Thyroid gland (tissue), 4 donors: ENCODE data around the gene TMEM131L. TPM values are rescaled to one million over a fixed set of nuclear protein-coding genes. Genes with fewer than 3 reads are reported as not detected.

Experiments
- DNase-seq, 2 donors: peaks; one replicate each; pipeline ENCODE4 v3.0.0-alpha.2; 2019
- H3K27ac ChIP-seq, 3 donors: fragments of 200-600 bp; sonication (generic); 1 replicate in 2 of 3; 2 replicates in 1 of 3; pipeline ENCODE4 v1.5.1; 2016 to 2019; ENCODE audit warnings: mild to moderate bottlenecking in 1 of 3, moderate library complexity in 1 of 3
- H3K27me3 ChIP-seq: fragments of 200-600 bp; sonication (generic); one replicate; pipeline ENCODE4 v1.5.1; 2019
- H3K36me3 ChIP-seq, 2 donors: fragments of 200-600 bp; sonication (generic); one replicate each; pipeline ENCODE4 v1.5.1; 2016 to 2019
- H3K4me1 ChIP-seq, 2 donors: fragments of 200-600 bp; sonication (generic); one replicate each; pipeline ENCODE4 v1.5.1; 2017 to 2019
- H3K4me3 ChIP-seq, 3 donors: fragments of 200-600 bp; sonication (generic); replicated peaks in 1 of 3; 1 replicate in 2 of 3; 2 replicates in 1 of 3; pipeline ENCODE4 v1.5.1; 2016; ENCODE audit warnings: mild to moderate bottlenecking in 1 of 3
- H3K9me3 ChIP-seq: fragments of 200-600 bp; sonication (generic); one replicate; pipeline ENCODE4 v1.5.1; 2017
- CTCF ChIP-seq, 6 experiments: fragments of 200-600 bp in 3 of 6; fragments of 450-650 bp in 3 of 6; sonication (generic) in 3 of 6; IDR thresholded peaks; one replicate each; pipeline ENCODE4 v1.5.1; 2016 to 2019; ENCODE audit warnings: antibody characterized with exemption in 6 of 6, mild to moderate bottlenecking in 2 of 6, inconsistent platforms in 1 of 6, moderate library complexity in 1 of 6
- POLR2A ChIP-seq, 2 donors: fragments of 450-650 bp; IDR thresholded peaks; one replicate each; pipeline ENCODE4 v1.6.1; 2017; ENCODE audit warnings: antibody characterized with exemption in 2 of 2, mild to moderate bottlenecking in 2 of 2, moderate library complexity in 1 of 2
- WGBS, 2 donors: methylation state at CpG; one replicate each; pipeline ENCODE4 v1.1.5; 2017; 5-methylcytosine and 5-hydroxymethylcytosine counted together
- intact Hi-C: fragments of 100-400 bp; cut with DNase I; formaldehyde crosslinking; loops from one replicate; pipeline ENCODE4 v1.15.1; 2023
- total RNA-seq, 4 donors: library from RNA; depleted of rRNA; stranded (reverse); fragments of >200 nt; gene quantifications; one replicate each; pipeline ENCODE4 v1.2.3, GENCODE V29; 2016

The TMEM131L gene
- total RNA-seq, 4 donors from 2014 or later, result 11.1 to 17.9 (median 16.4) TPM

GRCh38 chr4:153527690-153528089 lies 61.5 kb downstream of the TMEM131L start:
- peaks cover 7 to 20% of the 10 kb centered on the region in 2 donors for H3K4me1 ChIP-seq

GRCh38 chr4:153528705-153529485 lies 62.7 kb downstream of the TMEM131L start:
- peaks cover 7 to 20% of the 10 kb centered on the region in 2 donors for H3K4me1 ChIP-seq
- intact Hi-C loops, result no loop called here
- no peaks in the 10 kb centered on the region for H3K27me3 ChIP-seq
- H3K9me3 ChIP-seq, result no peaks in the 10 kb centered on the region
- H3K4me3 ChIP-seq, result no peak overlapping the region
- TF ChIP-seq CTCF (IDR thresholded peaks at IDR 0.05) (no peak), POLR2A (IDR thresholded peaks at IDR 0.05) (no peak)
- no peak overlapping the region for H3K27ac ChIP-seq
- H3K36me3 ChIP-seq, result no peaks in the 10 kb centered on the region
- 89 to 91% methylated on average over 6 of the region's 6 CpGs for WGBS, 2 donors
- DNase-seq, result no peak

More at GRCh38 chr4:153527690-153528089, 61.5 kb downstream of the TMEM131L start:
- no peak overlapping the region for H3K4me3 ChIP-seq
- H3K9me3 ChIP-seq, result no peaks in the 10 kb centered on the region
- no peaks in the 10 kb centered on the region for H3K27me3 ChIP-seq
- no peak overlapping the region for H3K27ac ChIP-seq
- intact Hi-C loops, result no loop called here
- no peak for DNase-seq
- TF ChIP-seq CTCF (IDR thresholded peaks at IDR 0.05) (no peak), POLR2A (IDR thresholded peaks at IDR 0.05) (no peak)
- no peaks in the 10 kb centered on the region for H3K36me3 ChIP-seq
- WGBS, 2 donors, result 93 to 96% methylated on average over 11 of the region's 11 CpGs

- Histone ChIP-seq H3K9me3 (no peaks in the 10 kb centered on the region), H3K4me3 (no peak overlapping the region), H3K27ac (no peak overlapping the region), H3K4me1 (peaks cover 7 to 20% of the 10 kb centered on the region in 2 donors), H3K27me3 (no peaks in the 10 kb centered on the region), H3K36me3 (no peaks in the 10 kb centered on the region)
- no peak for DNase-seq
- 95 to 96% methylated on average over 3 of the region's 3 CpGs for WGBS, 2 donors
- TF ChIP-seq CTCF (IDR thresholded peaks at IDR 0.05), result no peak
- no peak for TF ChIP-seq POLR2A (IDR thresholded peaks at IDR 0.05)
- intact Hi-C loops, result no loop called here
Observed at GRCh38 chr4:153529646-153530045, 63.5 kb downstream of the TMEM131L start.

GRCh38 chr4:153530284-153530999 lies 64.3 kb downstream of the TMEM131L start:
- WGBS, 2 donors, result 57 to 58% methylated on average over 8 of the region's 8 CpGs
- no peaks in the 10 kb centered on the region for H3K36me3 ChIP-seq
- DNase-seq, result no peak
- H3K4me1 ChIP-seq, result peaks cover 7 to 20% of the 10 kb centered on the region in 2 donors
- H3K9me3 ChIP-seq, result no peaks in the 10 kb centered on the region
- no peaks in the 10 kb centered on the region for H3K27me3 ChIP-seq
- intact Hi-C loops, result no loop called here
- TF ChIP-seq POLR2A (IDR thresholded peaks at IDR 0.05) (no peak), CTCF (IDR thresholded peaks at IDR 0.05) (no peak)
- H3K27ac ChIP-seq, result no peak overlapping the region
- H3K4me3 ChIP-seq, result no peak overlapping the region

- Histone ChIP-seq H3K4me1 (peaks cover 7 to 23% of the 10 kb centered on the region in 2 donors), H3K4me3 (no peak overlapping the region)
- 85 to 86% methylated on average over 1 of the region's 1 CpG for WGBS, 2 donors
Observed at GRCh38 chr4:153531000-153531358, 64.8 kb downstream of the TMEM131L start.

More at GRCh38 chr4:153531000-153531358, 64.8 kb downstream of the TMEM131L start:
- Histone ChIP-seq H3K36me3 (no peaks in the 10 kb centered on the region), H3K9me3 (no peaks in the 10 kb centered on the region), H3K27me3 (no peaks in the 10 kb centered on the region), H3K27ac (no peak overlapping the region)
- intact Hi-C loops, result no loop called here
- DNase-seq, result no peak
- peak in 2 of 6 experiments; percentile 6 to 10 for TF ChIP-seq CTCF (IDR thresholded peaks at IDR 0.05)
- TF ChIP-seq POLR2A (IDR thresholded peaks at IDR 0.05), result no peak
